Skeletal muscle tissue (tissue), 4 donors: Measurements from ENCODE around the gene FOXO1. TPM values are rescaled to one million over a fixed set of nuclear protein-coding genes. Genes with fewer than 3 reads are reported as not detected.

ENCODE experiments used
- H3K27ac ChIP-seq: one replicate; pipeline ENCODE4 v1.7.0; 2013; ENCODE audit warnings: mild to moderate bottlenecking, low read depth, low read length, inconsistent platforms
- H3K27me3 ChIP-seq, 3 donors: one replicate each; pipeline ENCODE4 v1.7.0; 2013; ENCODE audit warnings: low read length in 3 of 3; ENCODE audit not compliant: control insufficient read depth in 3 of 3, insufficient read depth in 3 of 3
- H3K36me3 ChIP-seq, 3 donors: one replicate each; pipeline ENCODE4 v1.7.0; 2013; ENCODE audit warnings: low read length in 3 of 3; ENCODE audit not compliant: control insufficient read depth in 3 of 3, insufficient read depth in 3 of 3
- H3K4me1 ChIP-seq, 3 donors: one replicate each; pipeline ENCODE4 v1.7.0; 2013; ENCODE audit warnings: low read length in 3 of 3, mild to moderate bottlenecking in 3 of 3; ENCODE audit not compliant: control insufficient read depth in 3 of 3, insufficient read depth in 3 of 3
- H3K4me3 ChIP-seq, 3 donors: one replicate each; pipeline ENCODE4 v1.7.0; 2013; ENCODE audit warnings: low read length in 3 of 3
- H3K9ac ChIP-seq, 3 donors: one replicate each; pipeline ENCODE4 v1.7.0; 2013; ENCODE audit warnings: low read length in 3 of 3, mild to moderate bottlenecking in 3 of 3, moderate library complexity in 2 of 3, low read depth in 1 of 3
- H3K9me3 ChIP-seq, 3 donors: one replicate each; pipeline ENCODE4 v1.7.0; 2013; ENCODE audit warnings: low read length in 3 of 3; ENCODE audit not compliant: control insufficient read depth in 3 of 3
- total RNA-seq: library from RNA; depleted of rRNA; stranded (reverse); fragments of >200 nt; gene quantifications from one replicate; pipeline ENCODE4 v1.2.3, GENCODE V29; 2014
- donor health status: Osteomylitis.

FOXO1 gene
- total RNA-seq, 1 donor from 2014 or later = 15.1 TPM

GRCh38 chr13:40640845-40641458 is 25.5 kb downstream of the FOXO1 start:
- Histone ChIP-seq H3K36me3 (no peaks in the 10 kb centered on the region), H3K27ac (peak overlapping the region; percentile 72), H3K9me3 (no peaks in the 10 kb centered on the region), H3K27me3 (no peaks in the 10 kb centered on the region), H3K4me1 (peaks cover 52 to 60% (median 56%) of the 10 kb centered on the region in 3 donors), H3K9ac (no peak overlapping the region), H3K4me3 (no peak overlapping the region)

GRCh38 chr13:40640202-40640601 is 26.2 kb downstream of the FOXO1 start:
- no peaks in the 10 kb centered on the region for H3K9me3 ChIP-seq
- H3K36me3 ChIP-seq = no peaks in the 10 kb centered on the region
- H3K27ac ChIP-seq = peak overlapping the region; percentile 72
- no peaks in the 10 kb centered on the region for H3K27me3 ChIP-seq
- no peak overlapping the region for H3K9ac ChIP-seq
- H3K4me3 ChIP-seq = peak overlapping the region in 2 of 3 donors; percentile 4 to 9
- H3K4me1 ChIP-seq = peaks cover 51 to 59% (median 52%) of the 10 kb centered on the region in 3 donors

GRCh38 chr13:40639221-40639681 is 27.2 kb downstream of the FOXO1 start:
- no peaks in the 10 kb centered on the region for H3K9me3 ChIP-seq
- peaks cover 42 to 53% (median 43%) of the 10 kb centered on the region in 3 donors for H3K4me1 ChIP-seq
- H3K9ac ChIP-seq = no peak overlapping the region
- H3K27me3 ChIP-seq = no peaks in the 10 kb centered on the region
- H3K27ac ChIP-seq = peak overlapping the region; percentile 72
- peak overlapping the region in 1 of 3 donors; percentile 15 for H3K4me3 ChIP-seq
- no peaks in the 10 kb centered on the region for H3K36me3 ChIP-seq

- Histone ChIP-seq H3K9ac (peak overlapping the region in 2 of 3 donors; percentile 2 to 25), H3K27ac (peak overlapping the region; percentile 72), H3K9me3 (no peaks in the 10 kb centered on the region), H3K4me3 (peak overlapping the region; percentile 4 to 39 (median 29)), H3K27me3 (no peaks in the 10 kb centered on the region), H3K36me3 (no peaks in the 10 kb centered on the region), H3K4me1 (peaks cover 42 to 47% (median 44%) of the 10 kb centered on the region in 3 donors)
Measured at GRCh38 chr13:40637643-40638042, 28.8 kb downstream of the FOXO1 start.

- Histone ChIP-seq H3K27ac (no peak overlapping the region), H3K4me3 (no peak overlapping the region), H3K27me3 (no peaks in the 10 kb centered on the region), H3K9ac (no peak overlapping the region), H3K4me1 (peaks cover 36 to 47% (median 37%) of the 10 kb centered on the region in 3 donors), H3K9me3 (no peaks in the 10 kb centered on the region), H3K36me3 (no peaks in the 10 kb centered on the region)
Measured at GRCh38 chr13:40635315-40635995, 31.0 kb downstream of the FOXO1 start.

GRCh38 chr13:40632915-40633314 is 33.5 kb downstream of the FOXO1 start:
- H3K27ac ChIP-seq = no peak overlapping the region
- no peaks in the 10 kb centered on the region for H3K36me3 ChIP-seq

GRCh38 chr13:40631605-40632004 is 34.8 kb downstream of the FOXO1 start:
- Histone ChIP-seq H3K27ac (no peak overlapping the region), H3K4me1 (peaks cover 6 to 26% (median 14%) of the 10 kb centered on the region in 3 donors)

More at GRCh38 chr13:40632915-40633314, 33.5 kb downstream of the FOXO1 start:
- Histone ChIP-seq H3K9ac (no peak overlapping the region), H3K9me3 (no peaks in the 10 kb centered on the region), H3K4me1 (peaks cover 12 to 27% (median 13%) of the 10 kb centered on the region in 3 donors), H3K4me3 (no peak overlapping the region), H3K27me3 (no peaks in the 10 kb centered on the region)

GRCh38 chr13:40629678-40630384 is 36.6 kb downstream of the FOXO1 start:
- Histone ChIP-seq H3K9ac (no peak overlapping the region), H3K27ac (peak overlapping the region; percentile 3), H3K9me3 (no peaks in the 10 kb centered on the region), H3K4me3 (no peak overlapping the region), H3K4me1 (peaks cover 6 to 30% (median 12%) of the 10 kb centered on the region in 3 donors), H3K27me3 (no peaks in the 10 kb centered on the region), H3K36me3 (no peaks in the 10 kb centered on the region)

More at GRCh38 chr13:40631605-40632004, 34.8 kb downstream of the FOXO1 start:
- Histone ChIP-seq H3K27me3 (no peaks in the 10 kb centered on the region), H3K9ac (no peak overlapping the region), H3K4me3 (no peak overlapping the region), H3K36me3 (no peaks in the 10 kb centered on the region), H3K9me3 (no peaks in the 10 kb centered on the region)

- H3K4me1 ChIP-seq = peaks cover 16 to 39% (median 22%) of the 10 kb centered on the region in 3 donors
- H3K27ac ChIP-seq = no peak overlapping the region
- H3K9me3 ChIP-seq = no peaks in the 10 kb centered on the region
- H3K36me3 ChIP-seq = no peaks in the 10 kb centered on the region
- no peak overlapping the region for H3K9ac ChIP-seq
- no peaks in the 10 kb centered on the region for H3K27me3 ChIP-seq
- no peak overlapping the region for H3K4me3 ChIP-seq
Measured at GRCh38 chr13:40626977-40627376, 39.5 kb downstream of the FOXO1 start.
